H1 (cell line): ENCODE measurements around the gene ASIC5. TPM values are rescaled to one million over a fixed set of nuclear protein-coding genes. Genes with fewer than 3 reads are reported as not detected.

Experiments
- BACH1 ChIP-seq: IDR thresholded peaks from 2 replicates; pipeline ENCODE4 v1.6.1; 2012; ENCODE audit warnings: low read length, improper control_type of control experiment
- BCL11A ChIP-seq, 2 experiments: IDR thresholded peaks; one replicate each; pipeline ENCODE4 v1.6.1; 2011; ENCODE audit warnings: low read depth in 2 of 2, low read length in 2 of 2, mild to moderate bottlenecking in 2 of 2
- CBX5 ChIP-seq: fragments of 300-800, 300-1000 bp; sonication (generic); IDR thresholded peaks from 2 replicates; pipeline ENCODE4 v1.7.1; 2016; ENCODE audit warnings: antibody characterized with exemption, low read length, low read depth
- HDAC2 ChIP-seq, 2 experiments: fragments of 300-600 bp in 1 of 2; sonication (generic) in 1 of 2; IDR thresholded peaks; 2 replicates each; pipeline ENCODE4 v1.6.1; 2011 to 2012; ENCODE audit warnings: low read depth in 2 of 2, low read length in 2 of 2, mild to moderate bottlenecking in 2 of 2, moderate library complexity in 2 of 2, borderline replicate concordance in 1 of 2, inconsistent platforms in 1 of 2
- RNF2 ChIP-seq: fragments of 200-900, 300-1000 bp; sonication (generic); IDR thresholded peaks from 2 replicates; pipeline ENCODE4 v1.7.1; 2016; ENCODE audit warnings: borderline replicate concordance, low read depth, mild to moderate bottlenecking, antibody characterized with exemption, low read length; ENCODE audit not compliant: poor library complexity, severe bottlenecking; ENCODE audit errors: missing control alignments
- ZNF274 ChIP-seq: IDR thresholded peaks from 2 replicates; pipeline ENCODE4 v1.7.0; 2012; ENCODE audit warnings: low read length, borderline replicate concordance; ENCODE audit errors: extremely low read depth
- polyA plus RNA-seq, 7 experiments: library from polyadenylated mRNA; depleted of rRNA in 3 of 7; stranded (reverse) in 5 of 7; unstranded in 2 of 7; fragments of >200 nt in 5 of 7; fragments of 200-250 nt in 2 of 7; gene quantifications; 1 replicate in 5 of 7; 2 replicates in 1 of 7; 4 replicates in 1 of 7; pipeline versions ENCODE4 v1.2.1 to v1.2.3, GENCODE V29; 2011 to 2013; ENCODE audit warnings: missing spikeins in 2 of 7, mixed read lengths in 2 of 7
- total RNA-seq: library from RNA; stranded (reverse); fragmentation: NEBNext Ultra II Directional; extraction: Animal tissue kit (Norgen Biotek cat#: 25700); gene quantifications from 2 replicates; pipeline ENCODE4 v1.2.1, GENCODE V29; 2021

Gene ASIC5
- total and polyA plus RNA-seq, 2 of the 8 experiments (the other 6 are each of a cell fraction or from before 2014, with no cell fraction given): not detected

DNA sequence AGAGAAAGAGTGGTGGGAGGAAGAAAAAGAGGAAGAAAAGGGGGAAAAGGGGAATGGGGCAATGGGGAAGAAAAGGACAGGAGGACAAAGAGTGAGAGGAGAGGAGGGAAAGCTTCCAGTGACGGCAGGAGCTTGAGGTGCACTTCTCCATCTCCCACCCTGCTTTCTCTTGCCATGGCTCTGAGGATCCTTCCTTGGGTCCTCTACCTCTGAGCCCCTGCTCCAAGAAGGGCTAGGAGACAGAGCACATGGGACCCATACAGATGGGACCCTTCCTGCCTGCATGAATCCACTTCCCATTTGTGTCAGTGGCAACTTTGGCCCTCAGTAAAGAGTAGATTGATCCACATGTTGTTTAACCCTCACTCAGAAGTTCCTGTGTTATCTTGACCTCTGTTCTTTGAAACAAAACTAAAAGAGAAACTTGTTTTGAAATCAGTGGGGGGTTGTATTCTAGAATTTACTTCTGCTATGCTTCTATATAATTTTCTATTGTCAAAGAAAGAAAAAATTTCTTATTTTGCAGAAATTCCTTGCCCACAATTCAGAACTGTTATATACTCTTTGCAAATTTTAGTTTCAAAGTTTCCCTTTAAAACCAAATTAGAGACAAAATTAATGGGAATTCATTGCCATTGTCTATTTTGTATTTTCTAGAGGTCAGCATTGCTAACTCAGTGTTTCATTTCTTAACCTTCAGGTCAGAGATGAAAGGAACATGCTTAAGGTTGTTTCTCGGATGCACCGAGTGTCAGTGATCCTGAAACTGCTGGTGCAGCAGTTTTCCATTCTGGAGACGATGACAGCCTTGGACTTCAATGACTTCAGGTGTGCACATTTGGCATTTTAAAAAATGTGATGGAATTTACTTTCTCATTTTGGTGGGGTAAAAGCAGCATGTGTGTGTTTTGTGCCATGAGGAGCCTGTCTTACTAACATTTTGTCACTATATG, 42.4 kb upstream of the ASIC5 start (continued):
- no peak for TF ChIP-seq CBX5
- no peak for TF ChIP-seq HDAC2 (IDR thresholded peaks at IDR 0.05; ENCODE audit: borderline replicate concordance in 1 of 2, low read depth in 2 of 2, low read length in 2 of 2)
- no peak for TF ChIP-seq RNF2
- no peak for TF ChIP-seq BCL11A (IDR thresholded peaks at IDR 0.05; ENCODE audit: low read depth in 2 of 2, low read length in 2 of 2)
- no peak for TF ChIP-seq ZNF274
- no peak for TF ChIP-seq BACH1
- TF ChIP-seq, all 59 proteins: peak for 0
